Keratinocyte (primary cell): Measurements from ENCODE around the gene NKIRAS1. TPM values are rescaled to one million over a fixed set of nuclear protein-coding genes. Genes with fewer than 3 reads are reported as not detected.

Source experiments
- DNase-seq: peaks from one replicate; pipeline ENCODE4 v3.0.0-alpha.2; 2011; ENCODE audit warnings: low read depth, missing footprints, low spot score
- FAIRE-seq: peaks from 2 replicates; lab custom pipeline; 2011; peaks lifted over from hg19 to GRCh38; lab: Jason Lieb, UNC
- H2AFZ ChIP-seq: 2 replicates; pipeline ENCODE4 v1.6.0; 2012; ENCODE audit warnings: low read length, control low read depth, inconsistent platforms; ENCODE audit not compliant: control insufficient read depth
- H3K27ac ChIP-seq: 2 replicates; pipeline ENCODE4 v1.5.1; 2011; ENCODE audit warnings: low read length; ENCODE audit not compliant: control insufficient read depth, insufficient read depth
- H3K27me3 ChIP-seq: 3 replicates; pipeline ENCODE4 v1.6.0; 2011; ENCODE audit warnings: low read length; ENCODE audit not compliant: control insufficient read depth, insufficient read depth; ENCODE audit errors: extremely low read depth
- H3K36me3 ChIP-seq, 2 experiments: 2 replicates in 1 of 2; 3 replicates in 1 of 2; pipeline ENCODE4 v1.5.1; 2011; ENCODE audit warnings: low read length in 2 of 2, mild to moderate bottlenecking in 1 of 2; ENCODE audit not compliant: control insufficient read depth in 2 of 2, insufficient read depth in 2 of 2; ENCODE audit errors: extremely low read depth in 1 of 2
- H3K4me1 ChIP-seq: 3 replicates; pipeline ENCODE4 v1.5.1; 2011; ENCODE audit warnings: low read length; ENCODE audit not compliant: control insufficient read depth, insufficient read depth; ENCODE audit errors: extremely low read depth
- H3K4me2 ChIP-seq: 3 replicates; pipeline ENCODE4 v1.6.0; 2011; ENCODE audit warnings: low read depth, low read length; ENCODE audit not compliant: control insufficient read depth, insufficient read depth; ENCODE audit errors: extremely low read depth
- H3K4me3 ChIP-seq, 3 experiments: fragments of 200-600 bp in 1 of 3; sonication (generic) in 1 of 3; 2 replicates in 2 of 3; 3 replicates in 1 of 3; pipeline ENCODE4 v1.5.1; 2011 to 2016; ENCODE audit warnings: low read length in 3 of 3, mild to moderate bottlenecking in 3 of 3, control low read depth in 2 of 3, inconsistent platforms in 1 of 3, low read depth in 1 of 3, mixed read lengths in 1 of 3, mixed run types in 1 of 3, moderate library complexity in 1 of 3; ENCODE audit not compliant: control insufficient read depth in 2 of 3, insufficient read depth in 2 of 3; ENCODE audit errors: extremely low read depth in 1 of 3
- H3K79me2 ChIP-seq: 2 replicates; pipeline ENCODE4 v1.6.0; 2012; ENCODE audit warnings: low read length; ENCODE audit not compliant: control insufficient read depth, insufficient read depth
- H3K9ac ChIP-seq: 3 replicates; pipeline ENCODE4 v1.6.0; 2011; ENCODE audit warnings: low read length; ENCODE audit not compliant: control insufficient read depth, insufficient read depth; ENCODE audit errors: extremely low read depth
- H3K9me1 ChIP-seq: 3 replicates; pipeline ENCODE4 v1.6.0; 2011; ENCODE audit warnings: low read length; ENCODE audit not compliant: control insufficient read depth, insufficient read depth; ENCODE audit errors: extremely low read depth
- H3K9me3 ChIP-seq: 2 replicates; pipeline ENCODE4 v1.5.1; 2012; ENCODE audit warnings: low read depth, low read length; ENCODE audit not compliant: control insufficient read depth
- H4K20me1 ChIP-seq: 3 replicates; pipeline ENCODE4 v1.6.0; 2011; ENCODE audit warnings: low read length; ENCODE audit not compliant: control insufficient read depth, insufficient read depth; ENCODE audit errors: extremely low read depth
- EZH2 ChIP-seq: IDR thresholded peaks from one replicate; pipeline ENCODE4 v1.6.1; 2012; ENCODE audit warnings: inconsistent platforms, mild to moderate bottlenecking, low read length, moderate library complexity
- dilution Hi-C: fragments of 300-500 bp; cut with MboI; formaldehyde crosslinking; loops from one replicate; pipeline ENCODE4 v1.7.0; 2020; ENCODE audit warnings: low sequenced_read_pairs; ENCODE audit not compliant: extremely low pct_ligation_motif_present
- polyA plus RNA-seq, 5 experiments: library from polyadenylated mRNA; depleted of rRNA in 3 of 5; stranded (reverse) in 3 of 5; stranded (forward) in 1 of 5; unstranded in 1 of 5; fragments of >200 nt; gene quantifications; 1 replicate in 1 of 5; 2 replicates in 3 of 5; 3 replicates in 1 of 5; pipeline versions ENCODE4 v1.2.1 to v1.2.3, GENCODE V29; 2011 to 2012; ENCODE audit warnings: missing spikeins in 2 of 5, low read depth in 1 of 5, low replicate concordance in 1 of 5
- TF ChIP-seq, protein P1 (sequence below), 3 experiments: IDR thresholded peaks in 1 of 3; conservative IDR thresholded peaks in 1 of 3; optimal IDR thresholded peaks in 1 of 3; 2 replicates in 2 of 3; 3 replicates in 1 of 3; pipeline versions ENCODE3 to v1.5.1; 2011; ENCODE audit warnings: low read length in 3 of 3, mild to moderate bottlenecking in 3 of 3, moderate library complexity in 2 of 3, control low read depth in 1 of 3, inconsistent platforms in 1 of 3; ENCODE audit not compliant: insufficient read depth in 2 of 3; ENCODE audit errors: extremely low read depth in 1 of 3

The NKIRAS1 gene
- polyA plus RNA-seq, 1 donor (not counting 4 experiments of a cell fraction or from before 2014, with no cell fraction given), result 10.7 TPM

DNA sequence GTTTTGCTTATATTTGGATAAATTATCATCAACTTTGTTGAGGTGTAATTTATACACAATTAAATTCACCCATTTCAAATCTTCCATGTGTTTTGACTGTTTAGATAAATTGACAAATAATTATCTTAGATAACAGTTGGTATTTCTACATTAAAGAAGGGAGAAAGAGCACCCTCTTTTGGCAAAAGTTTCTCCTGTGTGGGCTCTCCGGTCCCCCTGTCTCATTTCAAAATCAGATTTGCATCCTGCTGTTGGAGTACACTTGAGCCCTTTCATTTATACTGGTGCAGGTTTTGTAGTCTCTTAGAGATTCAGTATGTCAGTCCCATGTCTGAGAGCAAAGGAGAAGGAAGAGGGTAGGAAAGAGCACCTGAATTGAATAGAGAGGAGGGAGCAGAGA is 49.4 kb downstream of the NKIRAS1 start:
- Histone ChIP-seq H3K4me3 (no peak overlapping the region), H3K79me2 (peaks cover 27% of the 10 kb centered on the region), H3K27ac (no peak overlapping the region), H3K9ac (no peak overlapping the region), H4K20me1 (peaks cover 2% of the 10 kb centered on the region), H3K4me2 (no peak overlapping the region), H3K27me3 (no peaks in the 10 kb centered on the region), H3K36me3 (peaks cover 0 to 2% of the 10 kb centered on the region in 2 experiments), H2AFZ (no peak overlapping the region), H3K9me3 (no peaks in the 10 kb centered on the region), H3K9me1 (no peaks in the 10 kb centered on the region), H3K4me1 (no peaks in the 10 kb centered on the region)
- dilution Hi-C loops, result no loop called here
- FAIRE-seq, result no peak
- no peak for DNase-seq
- TF ChIP-seq, protein P1, sequence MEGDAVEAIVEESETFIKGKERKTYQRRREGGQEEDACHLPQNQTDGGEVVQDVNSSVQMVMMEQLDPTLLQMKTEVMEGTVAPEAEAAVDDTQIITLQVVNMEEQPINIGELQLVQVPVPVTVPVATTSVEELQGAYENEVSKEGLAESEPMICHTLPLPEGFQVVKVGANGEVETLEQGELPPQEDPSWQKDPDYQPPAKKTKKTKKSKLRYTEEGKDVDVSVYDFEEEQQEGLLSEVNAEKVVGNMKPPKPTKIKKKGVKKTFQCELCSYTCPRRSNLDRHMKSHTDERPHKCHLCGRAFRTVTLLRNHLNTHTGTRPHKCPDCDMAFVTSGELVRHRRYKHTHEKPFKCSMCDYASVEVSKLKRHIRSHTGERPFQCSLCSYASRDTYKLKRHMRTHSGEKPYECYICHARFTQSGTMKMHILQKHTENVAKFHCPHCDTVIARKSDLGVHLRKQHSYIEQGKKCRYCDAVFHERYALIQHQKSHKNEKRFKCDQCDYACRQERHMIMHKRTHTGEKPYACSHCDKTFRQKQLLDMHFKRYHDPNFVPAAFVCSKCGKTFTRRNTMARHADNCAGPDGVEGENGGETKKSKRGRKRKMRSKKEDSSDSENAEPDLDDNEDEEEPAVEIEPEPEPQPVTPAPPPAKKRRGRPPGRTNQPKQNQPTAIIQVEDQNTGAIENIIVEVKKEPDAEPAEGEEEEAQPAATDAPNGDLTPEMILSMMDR (optimal IDR thresholded peaks at IDR 0.05 in 1 of 3, IDR thresholded peaks at IDR 0.05 in 1 of 3, conservative IDR thresholded peaks at IDR 0.05 in 1 of 3; ENCODE audit: extremely low read depth in 1 of 3, insufficient read depth in 2 of 3, low read length in 3 of 3), result peak in 1 of 3 experiments; percentile 9
- no peak for TF ChIP-seq EZH2

DNA sequence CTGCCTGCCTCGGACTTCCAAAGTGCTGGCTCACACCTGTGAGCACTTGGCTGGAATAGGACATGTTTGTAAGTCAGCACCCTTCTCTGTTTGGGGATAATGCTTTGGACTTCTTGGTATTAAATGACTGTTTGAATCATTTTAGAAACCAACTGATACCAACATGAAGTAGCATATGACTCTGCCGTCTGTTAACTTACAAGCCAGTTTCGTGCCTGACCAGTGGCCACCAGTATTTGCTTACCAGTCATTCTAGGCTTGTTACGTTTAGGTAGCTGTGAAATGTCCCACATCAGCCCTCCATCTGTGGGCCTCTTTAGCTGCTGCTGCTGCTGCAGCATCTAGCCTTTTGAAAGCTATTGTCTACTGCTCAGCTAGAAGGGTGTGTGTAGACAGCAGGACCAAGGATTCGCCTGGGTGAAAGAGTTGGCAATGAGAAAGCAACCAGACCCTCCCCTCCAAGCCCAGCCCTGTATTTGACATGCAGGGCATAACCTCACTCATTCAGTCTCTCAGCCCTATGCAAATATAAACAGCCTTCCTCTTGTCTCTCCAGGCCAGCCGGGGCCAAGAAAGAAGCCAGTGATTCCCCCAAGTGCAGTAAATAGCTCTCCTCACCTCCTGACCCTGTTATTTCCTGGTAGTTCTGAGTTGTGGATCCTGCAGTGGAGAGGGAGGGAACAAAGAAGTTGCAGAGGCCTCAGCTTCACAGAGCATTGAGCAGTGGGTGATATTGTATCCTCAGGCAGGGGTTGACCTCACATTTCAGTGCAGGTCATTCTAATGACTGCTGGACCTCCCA is 51.0 kb downstream of the NKIRAS1 start:
- H3K79me2 ChIP-seq, result peaks cover 42% of the 10 kb centered on the region
- no peak overlapping the region for H2AFZ ChIP-seq
- TF ChIP-seq, protein P1 (optimal IDR thresholded peaks at IDR 0.05 in 1 of 3, IDR thresholded peaks at IDR 0.05 in 1 of 3, conservative IDR thresholded peaks at IDR 0.05 in 1 of 3; ENCODE audit: extremely low read depth in 1 of 3, insufficient read depth in 2 of 3, low read length in 3 of 3), result no peak
- TF ChIP-seq EZH2, result no peak
- no peak overlapping the region for H3K4me3 ChIP-seq
- DNase-seq (no peak), FAIRE-seq (no peak)
- no peaks in the 10 kb centered on the region for H3K4me1 ChIP-seq
- no peaks in the 10 kb centered on the region for H3K9me1 ChIP-seq
- no peak overlapping the region for H3K9ac ChIP-seq
- no peak overlapping the region for H3K27ac ChIP-seq
- H3K27me3 ChIP-seq, result no peaks in the 10 kb centered on the region
- dilution Hi-C loops, result no loop called here
- H3K9me3 ChIP-seq, result no peaks in the 10 kb centered on the region
- no peak overlapping the region for H3K4me2 ChIP-seq
- peaks cover 2% of the 10 kb centered on the region for H4K20me1 ChIP-seq
- peaks cover 0 to 4% of the 10 kb centered on the region in 2 experiments for H3K36me3 ChIP-seq
